H1 (cell line): ENCODE results near the gene SWT1. TPM values are rescaled to one million over a fixed set of nuclear protein-coding genes. Genes with fewer than 3 reads are reported as not detected.

Source experiments
- CTCF ChIA-PET: fragments of 300-600 bp; sonication (Branson Sonifier 250); formaldehyde crosslinking; loops from one replicate; lab custom pipeline; 2021; ENCODE audit not compliant: partially characterized antibody; lab: Charles Lee
- POLR2A ChIA-PET: fragments of 300-600 bp; sonication (Branson Sonifier 250); formaldehyde crosslinking; loops from one replicate; lab custom pipeline; 2021; ENCODE audit warnings: inconsistent platforms; ENCODE audit not compliant: partially characterized antibody; lab: Charles Lee
- DNase-seq, 2 experiments: peaks; one replicate each; pipeline versions ENCODE4 v3.0.0 to v3.0.0-alpha.2; 2010 to 2022; ENCODE audit warnings: low spot score in 2 of 2, low read depth in 1 of 2, mixed read lengths in 1 of 2
- FAIRE-seq: peaks from 2 replicates; lab custom pipeline; 2011; peaks lifted over from hg19 to GRCh38; lab: Jason Lieb, UNC
- H2AFZ ChIP-seq: 2 replicates; pipeline ENCODE4 v1.8.1; 2012; ENCODE audit warnings: low read length, inconsistent platforms
- H2AK5ac ChIP-seq: 2 replicates; pipeline ENCODE4 v1.6.1; 2013; ENCODE audit warnings: low read depth, low read length
- H2BK120ac ChIP-seq: replicated peaks from 2 replicates; pipeline ENCODE3; 2013; ENCODE audit warnings: low read depth, low read length, inconsistent platforms
- H2BK12ac ChIP-seq: 2 replicates; pipeline ENCODE4 v1.6.1; 2013; ENCODE audit warnings: low read depth, low read length
- H2BK15ac ChIP-seq: 2 replicates; pipeline ENCODE4 v1.6.1; 2013; ENCODE audit warnings: low read length
- H2BK20ac ChIP-seq: 2 replicates; pipeline ENCODE4 v1.6.1; 2013; ENCODE audit warnings: low read length
- H2BK5ac ChIP-seq: 2 replicates; pipeline ENCODE4 v1.6.1; 2013; ENCODE audit warnings: low read depth, low read length
- H3K14ac ChIP-seq: 2 replicates; pipeline ENCODE4 v1.6.1; 2013; ENCODE audit warnings: inconsistent platforms; ENCODE audit not compliant: insufficient read length
- H3K18ac ChIP-seq: 2 replicates; pipeline ENCODE4 v1.6.1; 2013; ENCODE audit warnings: low read length; ENCODE audit errors: extremely low read depth
- H3K23ac ChIP-seq: 2 replicates; pipeline ENCODE4 v1.6.1; 2013; ENCODE audit warnings: inconsistent platforms; ENCODE audit not compliant: insufficient read length
- H3K23me2 ChIP-seq: 2 replicates; pipeline ENCODE4 v1.6.1; 2013; ENCODE audit warnings: low read depth, low read length
- H3K27ac ChIP-seq: 2 replicates; pipeline ENCODE4 v1.6.1; 2011; ENCODE audit warnings: low read depth, low read length, inconsistent platforms
- H3K27me3 ChIP-seq, 4 experiments: replicated peaks in 1 of 4; 1 replicate in 1 of 4; 2 replicates in 3 of 4; pipeline versions ENCODE4 v1.6.1 to v1.8.1; 2011 to 2013; ENCODE audit warnings: low read length in 3 of 4, mild to moderate bottlenecking in 3 of 4, inconsistent platforms in 2 of 4, mixed read lengths in 2 of 4, moderate library complexity in 1 of 4; ENCODE audit not compliant: control insufficient read depth in 3 of 4, insufficient read depth in 3 of 4; ENCODE audit errors: extremely low read depth in 1 of 4
- H3K36me3 ChIP-seq, 4 experiments: 2 replicates each; pipeline versions ENCODE4 v1.6.1 to v1.8.1; 2011 to 2013; ENCODE audit warnings: mild to moderate bottlenecking in 4 of 4, low read length in 3 of 4, moderate library complexity in 2 of 4, control low read depth in 1 of 4, inconsistent platforms in 1 of 4; ENCODE audit not compliant: insufficient read depth in 4 of 4, control insufficient read depth in 2 of 4
- H3K4ac ChIP-seq: replicated peaks from 2 replicates; pipeline ENCODE3; 2013; ENCODE audit warnings: low read length, low read depth, mixed read lengths, inconsistent platforms; ENCODE audit not compliant: insufficient read length
- H3K4me1 ChIP-seq, 4 experiments: replicated peaks in 1 of 4; 1 replicate in 1 of 4; 2 replicates in 3 of 4; pipeline versions ENCODE4 v1.6.1 to v1.8.1; 2011 to 2013; ENCODE audit warnings: low read length in 3 of 4, inconsistent platforms in 2 of 4, mixed read lengths in 1 of 4; ENCODE audit not compliant: insufficient read depth in 4 of 4, control insufficient read depth in 3 of 4
- H3K4me2 ChIP-seq, 2 experiments: 2 replicates each; pipeline versions ENCODE4 v1.6.1 to v1.8.1; 2011 to 2013; ENCODE audit warnings: low read depth in 2 of 2, low read length in 2 of 2, control low read depth in 1 of 2, inconsistent platforms in 1 of 2, mild to moderate bottlenecking in 1 of 2; ENCODE audit not compliant: insufficient read depth in 1 of 2
- H3K4me3 ChIP-seq, 4 experiments: fragments of 200-600, 300-600 bp in 1 of 4; sonication (generic), shearing (Covaris generic), sonication (Bioruptor Twin) in 1 of 4; 2 replicates each; pipeline versions ENCODE4 v1.5.1 to v1.8.1; 2011 to 2016; ENCODE audit warnings: low read length in 4 of 4, low read depth in 3 of 4, control low read depth in 2 of 4, inconsistent platforms in 2 of 4, mild to moderate bottlenecking in 2 of 4, mixed read lengths in 1 of 4, moderate library complexity in 1 of 4; ENCODE audit not compliant: insufficient read depth in 2 of 4; ENCODE audit errors: extremely low read depth in 1 of 4
- H3K56ac ChIP-seq: replicated peaks from 2 replicates; pipeline ENCODE3; 2013; ENCODE audit warnings: low read depth, mild to moderate bottlenecking, mixed read lengths, low read length, inconsistent platforms; ENCODE audit not compliant: insufficient read length
- H3K79me1 ChIP-seq: 2 replicates; pipeline ENCODE4 v1.6.1; 2013; ENCODE audit warnings: low read depth, low read length, control low read depth
- H3K79me2 ChIP-seq, 2 experiments: 2 replicates each; pipeline versions ENCODE4 v1.6.1 to v1.8.1; 2012 to 2013; ENCODE audit warnings: low read length in 2 of 2, mild to moderate bottlenecking in 2 of 2, inconsistent platforms in 1 of 2; ENCODE audit not compliant: insufficient read depth in 2 of 2, control insufficient read depth in 1 of 2
- H3K9ac ChIP-seq, 4 experiments: replicated peaks in 1 of 4; 1 replicate in 1 of 4; 2 replicates in 3 of 4; pipeline versions ENCODE4 v1.6.1 to v1.8.1; 2011 to 2013; ENCODE audit warnings: low read depth in 3 of 4, low read length in 3 of 4, control low read depth in 2 of 4, mild to moderate bottlenecking in 2 of 4, moderate library complexity in 2 of 4, inconsistent platforms in 1 of 4; ENCODE audit errors: extremely low read depth in 1 of 4
- H3K9me3 ChIP-seq, 2 experiments: 2 replicates each; pipeline versions ENCODE4 v1.6.1 to v1.8.1; 2012 to 2013; ENCODE audit warnings: mild to moderate bottlenecking in 2 of 2, moderate library complexity in 2 of 2, control low read depth in 1 of 2, inconsistent platforms in 1 of 2, low read depth in 1 of 2, low read length in 1 of 2, mixed read lengths in 1 of 2; ENCODE audit not compliant: insufficient read depth in 2 of 2
- H4K20me1 ChIP-seq, 2 experiments: replicated peaks in 1 of 2; 2 replicates each; pipeline versions ENCODE3 to v1.8.1; 2011 to 2013; ENCODE audit warnings: inconsistent platforms in 2 of 2, low read length in 2 of 2, mild to moderate bottlenecking in 1 of 2; ENCODE audit not compliant: insufficient read depth in 2 of 2, control insufficient read depth in 1 of 2
- H4K5ac ChIP-seq: 2 replicates; pipeline ENCODE4 v1.6.1; 2013; ENCODE audit warnings: low read length, low read depth, mixed read lengths, inconsistent platforms; ENCODE audit not compliant: insufficient read length
- H4K8ac ChIP-seq: 2 replicates; pipeline ENCODE4 v1.8.0; 2013; ENCODE audit warnings: mild to moderate bottlenecking, moderate library complexity, low read length, inconsistent platforms; ENCODE audit not compliant: insufficient read depth; ENCODE audit errors: extremely low read depth
- H4K91ac ChIP-seq: replicated peaks from 2 replicates; pipeline ENCODE3; 2013; ENCODE audit warnings: low read length, mixed read lengths, inconsistent platforms; ENCODE audit not compliant: insufficient read length
- ASH2L ChIP-seq: fragments of 200-600, 300-600 bp; sonication (generic); IDR thresholded peaks from one replicate; pipeline ENCODE4 v1.7.1; 2017; ENCODE audit warnings: low read length
- CHD1 ChIP-seq: IDR thresholded peaks from 2 replicates; pipeline ENCODE4 v1.6.1; 2012; ENCODE audit warnings: low read depth, low read length, improper control_type of control experiment
- E2F6 ChIP-seq: IDR thresholded peaks from 2 replicates; pipeline ENCODE4 v1.6.1; 2012; ENCODE audit warnings: inconsistent platforms
- EGR1 ChIP-seq: IDR thresholded peaks from 2 replicates; pipeline ENCODE4 v1.6.1; 2011; ENCODE audit warnings: low read depth, low read length, borderline replicate concordance
- EP300 ChIP-seq, 2 experiments: IDR thresholded peaks; 1 replicate in 1 of 2; 2 replicates in 1 of 2; pipeline ENCODE4 v1.6.1; 2011 to 2012; ENCODE audit warnings: low read depth in 2 of 2, low read length in 2 of 2, mild to moderate bottlenecking in 2 of 2, borderline replicate concordance in 1 of 2, inconsistent platforms in 1 of 2, moderate library complexity in 1 of 2
- RBBP5 ChIP-seq: IDR thresholded peaks from 2 replicates; pipeline ENCODE4 v1.7.1; 2012; ENCODE audit warnings: low read depth, mild to moderate bottlenecking, inconsistent platforms, low read length, moderate library complexity, borderline replicate concordance
- SRF ChIP-seq: IDR thresholded peaks from 2 replicates; pipeline ENCODE4 v1.6.1; 2011; ENCODE audit warnings: mild to moderate bottlenecking, low read depth, low read length, moderate library complexity
- TAF1 ChIP-seq: IDR thresholded peaks from 2 replicates; pipeline ENCODE4 v1.6.1; 2011; ENCODE audit warnings: mild to moderate bottlenecking, low read depth, low read length
- TCF12 ChIP-seq: IDR thresholded peaks from 2 replicates; pipeline ENCODE4 v1.6.1; 2011; ENCODE audit warnings: low read depth, mild to moderate bottlenecking, low read length
- TEAD4 ChIP-seq: IDR thresholded peaks from 2 replicates; pipeline ENCODE4 v1.6.1; 2012; ENCODE audit warnings: low read depth, low read length, inconsistent platforms, mixed read lengths
- YY1 ChIP-seq: IDR thresholded peaks from 2 replicates; pipeline ENCODE4 v1.6.1; 2011; ENCODE audit warnings: low read depth, mild to moderate bottlenecking, low read length
- WGBS, 2 experiments: shearing (Covaris generic) in 1 of 2; methylation state at CpG; one replicate each; pipeline versions ENCODE4 v1.1.6 to v1.1.7; 2013 to 2015; ENCODE audit warnings: low lambda C conversion rate in 2 of 2, mixed read lengths in 2 of 2, inconsistent platforms in 1 of 2, low coverage in 1 of 2, missing lambda C conversion rate in 1 of 2; ENCODE audit not compliant: insufficient replicate concordance in 2 of 2, insufficient coverage in 1 of 2, insufficient read length in 1 of 2; ENCODE audit errors: extremely low coverage in 1 of 2, missing lambda C conversion rate in 1 of 2; 5-methylcytosine and 5-hydroxymethylcytosine counted together
- polyA plus RNA-seq, 7 experiments: library from polyadenylated mRNA; depleted of rRNA in 3 of 7; stranded (reverse) in 5 of 7; unstranded in 2 of 7; fragments of >200 nt in 5 of 7; fragments of 200-250 nt in 2 of 7; gene quantifications; 1 replicate in 5 of 7; 2 replicates in 1 of 7; 4 replicates in 1 of 7; pipeline versions ENCODE4 v1.2.1 to v1.2.3, GENCODE V29; 2011 to 2013; ENCODE audit warnings: missing spikeins in 2 of 7, mixed read lengths in 2 of 7
- total RNA-seq: library from RNA; stranded (reverse); fragmentation: NEBNext Ultra II Directional; extraction: Animal tissue kit (Norgen Biotek cat#: 25700); gene quantifications from 2 replicates; pipeline ENCODE4 v1.2.1, GENCODE V29; 2021

SWT1 gene
- total and polyA plus RNA-seq, 2 of the 8 experiments (the other 6 are each of a cell fraction or from before 2014, with no cell fraction given): 1.4 to 6.2 TPM

GRCh38 chr1:185267301-185267700 lies 110.3 kb downstream of the SWT1 start:
- H2BK20ac ChIP-seq: no peak overlapping the region
- H2AK5ac ChIP-seq: no peak overlapping the region

More at GRCh38 chr1:185267301-185267700, 110.3 kb downstream of the SWT1 start:
- Histone ChIP-seq H3K79me1 (no peaks in the 10 kb centered on the region), H3K79me2 (no peaks in the 10 kb centered on the region), H3K14ac (no peak overlapping the region), H2BK5ac (no peak overlapping the region), H3K9me3 (no peaks in the 10 kb centered on the region), H3K4me3 (no peak overlapping the region), H3K4me1 (no peaks in the 10 kb centered on the region), H3K23ac (no peak overlapping the region), H3K9ac (no peak overlapping the region), H3K27me3 (no peaks in the 10 kb centered on the region), H2BK120ac (no peak overlapping the region), H2BK15ac (no peak overlapping the region), H3K4me2 (no peak overlapping the region)
- ChIA-PET POLR2A (interaction anchor here (0.9 kb wide), 1 partner anchor 10 kb away, joined by 3 read pairs; no protein-coding TSS in a partner anchor), CTCF (interaction anchor here (0.7 to 1.2 kb wide), 3 partner anchors 18 to 413 kb away, joined by 3 to 4 read pairs (median 3); no protein-coding TSS in a partner anchor)
- TF ChIP-seq SRF: no peak
- no peak for TF ChIP-seq EGR1
- no peak for TF ChIP-seq E2F6
- TF ChIP-seq EP300 (IDR thresholded peaks at IDR 0.05; ENCODE audit: borderline replicate concordance in 1 of 2, low read depth in 2 of 2, low read length in 2 of 2): no peak
- TF ChIP-seq CHD1: no peak
- no peak for TF ChIP-seq TCF12
- no peak for TF ChIP-seq ASH2L
- no peak for TF ChIP-seq RBBP5
- TF ChIP-seq TAF1: no peak
- TF ChIP-seq YY1: no peak
- TF ChIP-seq TEAD4: no peak
- TF ChIP-seq, all 59 proteins: peak for 0
- H3K36me3 ChIP-seq: no peaks in the 10 kb centered on the region
- H4K20me1 ChIP-seq: no peaks in the 10 kb centered on the region
- H3K18ac ChIP-seq: no peak overlapping the region
- no peaks in the 10 kb centered on the region for H3K23me2 ChIP-seq
- no peak for FAIRE-seq
- no peak for DNase-seq
- H2AFZ ChIP-seq: no peak overlapping the region
- 61% methylated on average over 3 of the region's 3 CpGs; no CpG with 5 or more reads in 1 of the 2 experiments for WGBS, 2 experiments
- no peak overlapping the region for H3K27ac ChIP-seq
- H3K4ac ChIP-seq: no peak overlapping the region
- H2BK12ac ChIP-seq: no peak overlapping the region
- no peak overlapping the region for H3K56ac ChIP-seq
- H4K91ac ChIP-seq: no peak overlapping the region
- H4K5ac ChIP-seq: no peak overlapping the region
- H4K8ac ChIP-seq: no peak overlapping the region
